Endodermal cell (in vitro differentiated cells): ENCODE results near the gene TP53RK. TPM values are rescaled to one million over a fixed set of nuclear protein-coding genes. Genes with fewer than 3 reads are reported as not detected.

Source experiments
- DNase-seq: peaks from one replicate; pipeline ENCODE4 v3.0.0-alpha.2; 2017
- H3K27ac ChIP-seq: 2 replicates; pipeline ENCODE4 v1.5.1; 2013; ENCODE audit warnings: mild to moderate bottlenecking, low read depth, low read length, moderate library complexity
- H3K27me3 ChIP-seq: 2 replicates; pipeline ENCODE4 v1.6.1; 2013; ENCODE audit warnings: mild to moderate bottlenecking, low read length, moderate library complexity; ENCODE audit not compliant: insufficient read depth, control insufficient read depth, poor library complexity, severe bottlenecking
- H3K36me3 ChIP-seq: 2 replicates; pipeline ENCODE4 v1.7.0; 2013; ENCODE audit warnings: mild to moderate bottlenecking, low read length, moderate library complexity; ENCODE audit not compliant: control insufficient read depth, insufficient read depth
- H3K4me1 ChIP-seq: one replicate; pipeline ENCODE4 v1.7.0; 2013; ENCODE audit warnings: low read length; ENCODE audit not compliant: control insufficient read depth, insufficient read depth
- H3K4me3 ChIP-seq: 2 replicates; pipeline ENCODE4 v1.5.1; 2013; ENCODE audit warnings: mild to moderate bottlenecking, low read length, moderate library complexity
- H3K9ac ChIP-seq: 2 replicates; pipeline ENCODE4 v1.6.1; 2013; ENCODE audit warnings: mild to moderate bottlenecking, low read length, moderate library complexity; ENCODE audit not compliant: poor library complexity, severe bottlenecking; ENCODE audit errors: extremely low read depth
- H3K9me3 ChIP-seq: 2 replicates; pipeline ENCODE4 v1.6.1; 2013; ENCODE audit warnings: mild to moderate bottlenecking, low read length, moderate library complexity; ENCODE audit not compliant: control insufficient read depth
- H3K27ac Mint-ChIP-seq: 2 replicates; pipeline ENCODE4 v1.8.0; 2020; ENCODE audit warnings: mixed read lengths
- H3K27me3 Mint-ChIP-seq: 2 replicates; pipeline ENCODE4 v1.8.0; 2021; ENCODE audit warnings: mild to moderate bottlenecking, mixed read lengths; ENCODE audit not compliant: insufficient read depth
- H3K36me3 Mint-ChIP-seq: 2 replicates; pipeline ENCODE4 v1.8.0; 2020; ENCODE audit warnings: low read depth, mixed read lengths
- H3K4me1 Mint-ChIP-seq: 2 replicates; pipeline ENCODE4 v1.8.0; 2020; ENCODE audit warnings: mixed read lengths
- H3K4me3 Mint-ChIP-seq: 2 replicates; pipeline ENCODE4 v1.8.0; 2020; ENCODE audit warnings: mild to moderate bottlenecking, moderate library complexity, mixed read lengths
- H3K9me3 Mint-ChIP-seq: 2 replicates; pipeline ENCODE4 v1.8.0; 2020; ENCODE audit warnings: mild to moderate bottlenecking, mixed read lengths
- WGBS, 2 experiments: methylation state at CpG; one replicate each; pipeline versions ENCODE4 v1.1.5 to v1.1.7; 2013; ENCODE audit warnings: missing lambda C conversion rate in 2 of 2, mixed read lengths in 1 of 2; ENCODE audit not compliant: insufficient coverage in 1 of 2, insufficient read length in 1 of 2; 5-methylcytosine and 5-hydroxymethylcytosine counted together
- total RNA-seq, 2 donors: library from RNA; stranded (reverse); fragmentation: NEBNext Ultra II Directional in 1 of 2; extraction: Animal tissue kit (Norgen Biotek cat#: 25700) in 1 of 2; gene quantifications; 2 replicates in 1 of 2; 3 replicates in 1 of 2; pipeline ENCODE4 v1.2.1, GENCODE V29; 2021
- TF ChIP-seq, protein P1 (sequence below): fragments of 200-600 bp; sonication (generic); conservative IDR thresholded peaks from 2 replicates; pipeline ENCODE4 v1.5.0; 2021; ENCODE audit warnings: antibody characterized with exemption, mild to moderate bottlenecking

The TP53RK gene
- total RNA-seq, 2 donors from 2014 or later, result 9.4 to 9.9 TPM

DNA sequence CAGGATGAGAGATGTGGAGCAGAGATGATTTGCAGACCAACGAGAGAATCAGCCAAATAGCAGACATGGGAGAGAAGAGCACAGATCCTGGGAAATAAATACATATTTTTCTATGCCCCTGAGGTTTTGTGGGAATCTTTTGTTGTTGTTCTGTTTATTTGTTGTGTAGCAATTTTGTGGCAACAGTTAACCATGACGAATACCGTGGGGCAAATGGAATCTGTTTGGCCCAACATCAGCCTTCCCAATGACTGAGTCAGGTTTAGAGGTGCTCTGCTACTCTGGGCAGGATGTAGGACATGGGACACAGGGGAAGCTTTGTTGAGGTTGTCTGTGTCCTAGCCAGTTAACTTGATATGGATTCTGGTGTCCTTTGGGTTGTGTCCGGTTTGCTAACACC lies 12.3 kb upstream of the TP53RK start:
- no peaks in the 10 kb centered on the region for H3K27me3 ChIP-seq
- H3K9ac ChIP-seq, result no peak overlapping the region
- 83 to 86% methylated on average over 1 to 4 of the region's 4 CpGs for whole genome bisulfite sequencing, 2 experiments
- H3K9me3 Mint-ChIP-seq, result peaks cover 18% of the 10 kb centered on the region
- peaks cover 4% of the 10 kb centered on the region for H3K4me1 Mint-ChIP-seq
- H3K27ac Mint-ChIP-seq, result no peak overlapping the region
- H3K9me3 ChIP-seq, result peaks cover 16% of the 10 kb centered on the region
- DNase-seq, result no peak
- no peak overlapping the region for H3K4me3 Mint-ChIP-seq
- H3K4me3 ChIP-seq, result no peak overlapping the region
- TF ChIP-seq, protein P1, sequence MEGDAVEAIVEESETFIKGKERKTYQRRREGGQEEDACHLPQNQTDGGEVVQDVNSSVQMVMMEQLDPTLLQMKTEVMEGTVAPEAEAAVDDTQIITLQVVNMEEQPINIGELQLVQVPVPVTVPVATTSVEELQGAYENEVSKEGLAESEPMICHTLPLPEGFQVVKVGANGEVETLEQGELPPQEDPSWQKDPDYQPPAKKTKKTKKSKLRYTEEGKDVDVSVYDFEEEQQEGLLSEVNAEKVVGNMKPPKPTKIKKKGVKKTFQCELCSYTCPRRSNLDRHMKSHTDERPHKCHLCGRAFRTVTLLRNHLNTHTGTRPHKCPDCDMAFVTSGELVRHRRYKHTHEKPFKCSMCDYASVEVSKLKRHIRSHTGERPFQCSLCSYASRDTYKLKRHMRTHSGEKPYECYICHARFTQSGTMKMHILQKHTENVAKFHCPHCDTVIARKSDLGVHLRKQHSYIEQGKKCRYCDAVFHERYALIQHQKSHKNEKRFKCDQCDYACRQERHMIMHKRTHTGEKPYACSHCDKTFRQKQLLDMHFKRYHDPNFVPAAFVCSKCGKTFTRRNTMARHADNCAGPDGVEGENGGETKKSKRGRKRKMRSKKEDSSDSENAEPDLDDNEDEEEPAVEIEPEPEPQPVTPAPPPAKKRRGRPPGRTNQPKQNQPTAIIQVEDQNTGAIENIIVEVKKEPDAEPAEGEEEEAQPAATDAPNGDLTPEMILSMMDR, result no peak
- H3K27me3 Mint-ChIP-seq, result peaks cover 4% of the 10 kb centered on the region
- H3K4me1 ChIP-seq, result no peaks in the 10 kb centered on the region
- no peaks in the 10 kb centered on the region for H3K36me3 ChIP-seq
- H3K36me3 Mint-ChIP-seq, result peaks cover 2% of the 10 kb centered on the region
- H3K27ac ChIP-seq, result no peak overlapping the region

DNA sequence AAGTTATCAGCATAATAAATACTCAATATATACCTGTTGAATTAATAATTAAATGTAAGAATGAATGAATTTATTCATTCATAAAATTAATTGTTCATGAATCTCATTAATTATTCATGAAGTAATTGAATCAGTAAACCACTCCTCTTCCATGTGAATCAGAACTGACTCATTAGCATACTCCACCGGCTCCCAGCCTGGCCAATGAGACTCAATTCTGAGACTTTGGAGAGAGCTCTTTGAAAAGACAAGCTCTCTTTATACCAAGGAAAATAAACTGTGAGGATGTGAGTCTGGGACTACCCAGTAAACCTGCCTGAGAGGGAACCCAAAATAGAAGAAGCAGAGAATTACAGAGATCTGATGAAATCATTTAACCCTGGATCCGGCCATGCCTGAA lies 11.8 kb upstream of the TP53RK start:
- Histone ChIP-seq H3K36me3 (no peaks in the 10 kb centered on the region), H3K4me1 (no peaks in the 10 kb centered on the region), H3K4me3 (no peak overlapping the region), H3K9ac (no peak overlapping the region), H3K9me3 (peaks cover 11% of the 10 kb centered on the region), H3K27ac (no peak overlapping the region), H3K27me3 (no peaks in the 10 kb centered on the region)
- Mint-ChIP-seq H3K27me3 (peaks cover 3% of the 10 kb centered on the region), H3K27ac (no peak overlapping the region), H3K9me3 (peaks cover 13% of the 10 kb centered on the region), H3K36me3 (no peaks in the 10 kb centered on the region), H3K4me1 (peaks cover 4% of the 10 kb centered on the region), H3K4me3 (no peak overlapping the region)
- no peak for DNase-seq
- WGBS, 2 experiments, result 82% methylated on average over 2 of the region's 2 CpGs; no CpG with 5 or more reads in 1 of the 2 experiments
- TF ChIP-seq, protein P1, result no peak

DNA sequence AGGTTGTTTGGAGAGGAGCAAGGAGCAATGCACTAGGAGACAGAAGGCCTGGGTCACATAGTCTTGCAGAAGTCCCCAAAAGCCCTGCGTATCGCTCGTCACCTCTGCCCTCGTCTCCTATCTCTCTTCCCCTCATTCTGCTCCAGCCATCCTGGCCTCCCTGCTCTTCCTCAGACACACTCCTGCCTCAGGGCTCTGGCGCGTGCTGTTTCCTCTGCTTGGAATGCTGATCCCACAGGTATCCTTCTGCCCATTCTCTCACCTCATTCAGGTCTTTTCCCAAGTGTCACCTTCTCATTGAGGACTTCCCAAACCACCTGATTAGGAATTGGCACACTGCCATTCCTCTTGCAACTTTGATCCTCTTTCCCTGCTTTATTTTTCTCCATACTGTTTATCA lies 11.2 kb upstream of the TP53RK start:
- 97 to 98% methylated on average over 6 of the region's 6 CpGs for WGBS, 2 experiments
- Mint-ChIP-seq H3K27ac (no peak overlapping the region), H3K9me3 (peaks cover 9% of the 10 kb centered on the region), H3K4me3 (no peak overlapping the region), H3K4me1 (peaks cover 4% of the 10 kb centered on the region), H3K27me3 (peaks cover 3% of the 10 kb centered on the region), H3K36me3 (no peaks in the 10 kb centered on the region)
- H3K4me3 ChIP-seq, result no peak overlapping the region
- no peaks in the 10 kb centered on the region for H3K4me1 ChIP-seq
- no peaks in the 10 kb centered on the region for H3K27me3 ChIP-seq
- H3K36me3 ChIP-seq, result no peaks in the 10 kb centered on the region
- no peak overlapping the region for H3K27ac ChIP-seq
- H3K9ac ChIP-seq, result no peak overlapping the region
- TF ChIP-seq, protein P1, result no peak
- H3K9me3 ChIP-seq, result peaks cover 5% of the 10 kb centered on the region
- DNase-seq, result no peak
